ENCODE data around the gene COBLL1. TPM values are rescaled to one million over a fixed set of nuclear protein-coding genes. Genes with fewer than 3 reads are reported as not detected.

The COBLL1 gene
- total and polyA plus RNA-seq, 5 donors from 2014 or later = 0.49 to 1.3 TPM; not detected in 3

- DNase-seq (no peak), ATAC-seq (ENCODE audit: low read depth in 2 of 2) (no peak)
- H3K9me3 ChIP-seq (ENCODE audit: control insufficient read depth in 2 of 2, low read length in 2 of 2) = no peaks in the 10 kb centered on the region
- no peaks in the 10 kb centered on the region for H3K4me1 Mint-ChIP-seq
- H3K27me3 Mint-ChIP-seq = no peaks in the 10 kb centered on the region
- H3K27ac ChIP-seq (ENCODE audit: insufficient read depth, low read length, poor library complexity, severe bottlenecking) = no peak overlapping the region
- H3K27ac Mint-ChIP-seq = no peak overlapping the region
- no peak overlapping the region for H3K4me3 Mint-ChIP-seq
- no peaks in the 10 kb centered on the region for H3K36me3 ChIP-seq (ENCODE audit: control insufficient read depth, insufficient read depth, low read length)
- H3K4me3 ChIP-seq (ENCODE audit: low read depth, low read length) = no peak overlapping the region
- H3K36me3 Mint-ChIP-seq = no peaks in the 10 kb centered on the region
- no peaks in the 10 kb centered on the region for H3K4me1 ChIP-seq (ENCODE audit: control insufficient read depth, insufficient read depth, low read length, poor library complexity, severe bottlenecking)
- peaks cover 0 to 4% (median 1%) of the 10 kb centered on the region in 7 donors for H3K9me3 Mint-ChIP-seq
- no peaks in the 10 kb centered on the region for H3K27me3 ChIP-seq (ENCODE audit: control insufficient read depth, insufficient read depth, low read length)
These were observed 143.7 kb downstream of the COBLL1 start for GRCh38 chr2:164697688-164698461.

GRCh38 chr2:164696634-164697033 lies 145.0 kb downstream of the COBLL1 start:
- ATAC-seq (ENCODE audit: low read depth in 2 of 2) = no peak
- H3K4me1 Mint-ChIP-seq = no peaks in the 10 kb centered on the region
- no peaks in the 10 kb centered on the region for H3K36me3 Mint-ChIP-seq

GRCh38 chr2:164694275-164694695 lies 147.3 kb downstream of the COBLL1 start:
- H3K4me3 Mint-ChIP-seq = no peak overlapping the region
- no peaks in the 10 kb centered on the region for H3K27me3 ChIP-seq (ENCODE audit: control insufficient read depth, insufficient read depth, low read length)
- DNase-seq (no peak), ATAC-seq (ENCODE audit: low read depth in 2 of 2) (no peak)
- H3K9me3 ChIP-seq (ENCODE audit: control insufficient read depth in 2 of 2, low read length in 2 of 2) = no peaks in the 10 kb centered on the region
- H3K27me3 Mint-ChIP-seq = no peaks in the 10 kb centered on the region
- no peak overlapping the region for H3K4me3 ChIP-seq (ENCODE audit: low read depth, low read length)
- H3K36me3 ChIP-seq (ENCODE audit: control insufficient read depth, insufficient read depth, low read length) = no peaks in the 10 kb centered on the region
- H3K4me1 ChIP-seq (ENCODE audit: control insufficient read depth, insufficient read depth, low read length, poor library complexity, severe bottlenecking) = no peaks in the 10 kb centered on the region
- no peaks in the 10 kb centered on the region for H3K36me3 Mint-ChIP-seq
- H3K27ac Mint-ChIP-seq = no peak overlapping the region
- no peaks in the 10 kb centered on the region for H3K4me1 Mint-ChIP-seq
- peaks cover 0 to 4% (median 1%) of the 10 kb centered on the region in 7 donors for H3K9me3 Mint-ChIP-seq
- H3K27ac ChIP-seq (ENCODE audit: insufficient read depth, low read length, poor library complexity, severe bottlenecking) = no peak overlapping the region

More at GRCh38 chr2:164696634-164697033, 145.0 kb downstream of the COBLL1 start:
- no peak for DNase-seq
- Mint-ChIP-seq H3K9me3 (peaks cover 0 to 4% (median 1%) of the 10 kb centered on the region in 7 donors), H3K4me3 (no peak overlapping the region), H3K27me3 (no peaks in the 10 kb centered on the region), H3K27ac (no peak overlapping the region)
- Histone ChIP-seq H3K27me3 (ENCODE audit: control insufficient read depth, insufficient read depth, low read length) (no peaks in the 10 kb centered on the region), H3K4me1 (ENCODE audit: control insufficient read depth, insufficient read depth, low read length, poor library complexity, severe bottlenecking) (no peaks in the 10 kb centered on the region), H3K36me3 (ENCODE audit: control insufficient read depth, insufficient read depth, low read length) (no peaks in the 10 kb centered on the region), H3K4me3 (ENCODE audit: low read depth, low read length) (no peak overlapping the region), H3K9me3 (ENCODE audit: control insufficient read depth in 2 of 2, low read length in 2 of 2) (no peaks in the 10 kb centered on the region), H3K27ac (ENCODE audit: insufficient read depth, low read length, poor library complexity, severe bottlenecking) (no peak overlapping the region)

GRCh38 chr2:164693834-164694233 lies 147.8 kb downstream of the COBLL1 start:
- no peak overlapping the region for H3K4me3 ChIP-seq (ENCODE audit: low read depth, low read length)
- no peaks in the 10 kb centered on the region for H3K27me3 ChIP-seq (ENCODE audit: control insufficient read depth, insufficient read depth, low read length)
- Mint-ChIP-seq H3K27ac (no peak overlapping the region), H3K36me3 (no peaks in the 10 kb centered on the region), H3K4me3 (no peak overlapping the region), H3K9me3 (peaks cover 0 to 4% (median 1%) of the 10 kb centered on the region in 7 donors), H3K4me1 (no peaks in the 10 kb centered on the region), H3K27me3 (no peaks in the 10 kb centered on the region)
- H3K27ac ChIP-seq (ENCODE audit: insufficient read depth, low read length, poor library complexity, severe bottlenecking) = no peak overlapping the region
- H3K36me3 ChIP-seq (ENCODE audit: control insufficient read depth, insufficient read depth, low read length) = no peaks in the 10 kb centered on the region
- no peak for DNase-seq
- H3K4me1 ChIP-seq (ENCODE audit: control insufficient read depth, insufficient read depth, low read length, poor library complexity, severe bottlenecking) = no peaks in the 10 kb centered on the region
- ATAC-seq (ENCODE audit: low read depth in 2 of 2) = no peak
- H3K9me3 ChIP-seq (ENCODE audit: control insufficient read depth in 2 of 2, low read length in 2 of 2) = no peaks in the 10 kb centered on the region

- ATAC-seq (ENCODE audit: low read depth in 2 of 2) = no peak
These were observed 148.2 kb downstream of the COBLL1 start for GRCh38 chr2:164693390-164693789.

GRCh38 chr2:164692958-164693357 lies 148.7 kb downstream of the COBLL1 start:
- H3K27me3 Mint-ChIP-seq = no peaks in the 10 kb centered on the region
- peaks cover 0 to 4% (median 1%) of the 10 kb centered on the region in 7 donors for H3K9me3 Mint-ChIP-seq
- no peak overlapping the region for H3K4me3 Mint-ChIP-seq
- H3K36me3 Mint-ChIP-seq = no peaks in the 10 kb centered on the region
- Histone ChIP-seq H3K27me3 (ENCODE audit: control insufficient read depth, insufficient read depth, low read length) (no peaks in the 10 kb centered on the region), H3K36me3 (ENCODE audit: control insufficient read depth, insufficient read depth, low read length) (no peaks in the 10 kb centered on the region), H3K4me3 (ENCODE audit: low read depth, low read length) (no peak overlapping the region), H3K27ac (ENCODE audit: insufficient read depth, low read length, poor library complexity, severe bottlenecking) (no peak overlapping the region), H3K4me1 (ENCODE audit: control insufficient read depth, insufficient read depth, low read length, poor library complexity, severe bottlenecking) (no peaks in the 10 kb centered on the region), H3K9me3 (ENCODE audit: control insufficient read depth in 2 of 2, low read length in 2 of 2) (no peaks in the 10 kb centered on the region)
- ATAC-seq (ENCODE audit: low read depth in 2 of 2) = no peak
- H3K4me1 Mint-ChIP-seq = no peaks in the 10 kb centered on the region
- no peak overlapping the region for H3K27ac Mint-ChIP-seq
- DNase-seq = no peak

More at GRCh38 chr2:164693390-164693789, 148.2 kb downstream of the COBLL1 start:
- H3K36me3 ChIP-seq (ENCODE audit: control insufficient read depth, insufficient read depth, low read length) = no peaks in the 10 kb centered on the region
- H3K9me3 ChIP-seq (ENCODE audit: control insufficient read depth in 2 of 2, low read length in 2 of 2) = no peaks in the 10 kb centered on the region
- H3K4me1 Mint-ChIP-seq = no peaks in the 10 kb centered on the region
- no peak overlapping the region for H3K27ac Mint-ChIP-seq
- no peak overlapping the region for H3K4me3 Mint-ChIP-seq
- no peaks in the 10 kb centered on the region for H3K27me3 Mint-ChIP-seq
- H3K9me3 Mint-ChIP-seq = peaks cover 0 to 4% (median 1%) of the 10 kb centered on the region in 7 donors
- no peaks in the 10 kb centered on the region for H3K4me1 ChIP-seq (ENCODE audit: control insufficient read depth, insufficient read depth, low read length, poor library complexity, severe bottlenecking)
- H3K4me3 ChIP-seq (ENCODE audit: low read depth, low read length) = no peak overlapping the region
- H3K27me3 ChIP-seq (ENCODE audit: control insufficient read depth, insufficient read depth, low read length) = no peaks in the 10 kb centered on the region
- no peaks in the 10 kb centered on the region for H3K36me3 Mint-ChIP-seq
- H3K27ac ChIP-seq (ENCODE audit: insufficient read depth, low read length, poor library complexity, severe bottlenecking) = no peak overlapping the region
- no peak for DNase-seq

- H3K4me1 Mint-ChIP-seq = no peaks in the 10 kb centered on the region
- no peaks in the 10 kb centered on the region for H3K36me3 Mint-ChIP-seq
- Histone ChIP-seq H3K4me3 (ENCODE audit: low read depth, low read length) (no peak overlapping the region), H3K9me3 (ENCODE audit: control insufficient read depth in 2 of 2, low read length in 2 of 2) (no peaks in the 10 kb centered on the region), H3K27me3 (ENCODE audit: control insufficient read depth, insufficient read depth, low read length) (no peaks in the 10 kb centered on the region), H3K4me1 (ENCODE audit: control insufficient read depth, insufficient read depth, low read length, poor library complexity, severe bottlenecking) (no peaks in the 10 kb centered on the region), H3K27ac (ENCODE audit: insufficient read depth, low read length, poor library complexity, severe bottlenecking) (no peak overlapping the region), H3K36me3 (ENCODE audit: control insufficient read depth, insufficient read depth, low read length) (no peaks in the 10 kb centered on the region)
- no peak overlapping the region for H3K4me3 Mint-ChIP-seq
- ATAC-seq (ENCODE audit: low read depth in 2 of 2) = no peak
- peaks cover 0 to 4% (median 1%) of the 10 kb centered on the region in 7 donors for H3K9me3 Mint-ChIP-seq
- no peaks in the 10 kb centered on the region for H3K27me3 Mint-ChIP-seq
- no peak for DNase-seq
- no peak overlapping the region for H3K27ac Mint-ChIP-seq
These were observed 149.5 kb downstream of the COBLL1 start for GRCh38 chr2:164692114-164692513.

GRCh38 chr2:164691346-164691887 lies 150.2 kb downstream of the COBLL1 start:
- no peaks in the 10 kb centered on the region for H3K36me3 ChIP-seq (ENCODE audit: control insufficient read depth, insufficient read depth, low read length)
- ATAC-seq (ENCODE audit: low read depth in 2 of 2) = no peak
- H3K36me3 Mint-ChIP-seq = no peaks in the 10 kb centered on the region

More at GRCh38 chr2:164691346-164691887, 150.2 kb downstream of the COBLL1 start:
- no peak for DNase-seq
- Histone ChIP-seq H3K4me3 (ENCODE audit: low read depth, low read length) (no peak overlapping the region), H3K27ac (ENCODE audit: insufficient read depth, low read length, poor library complexity, severe bottlenecking) (no peak overlapping the region), H3K9me3 (ENCODE audit: control insufficient read depth in 2 of 2, low read length in 2 of 2) (no peaks in the 10 kb centered on the region), H3K4me1 (ENCODE audit: control insufficient read depth, insufficient read depth, low read length, poor library complexity, severe bottlenecking) (no peaks in the 10 kb centered on the region), H3K27me3 (ENCODE audit: control insufficient read depth, insufficient read depth, low read length) (no peaks in the 10 kb centered on the region)
- H3K9me3 Mint-ChIP-seq = peaks cover 0 to 4% (median 1%) of the 10 kb centered on the region in 7 donors
- H3K27me3 Mint-ChIP-seq = no peaks in the 10 kb centered on the region
- no peaks in the 10 kb centered on the region for H3K4me1 Mint-ChIP-seq
- H3K4me3 Mint-ChIP-seq = no peak overlapping the region
- H3K27ac Mint-ChIP-seq = no peak overlapping the region
